Keratinocyte (primary cell): Measurements from ENCODE around the gene XIRP2. TPM values are rescaled to one million over a fixed set of nuclear protein-coding genes. Genes with fewer than 3 reads are reported as not detected.

Experiments
- DNase-seq: peaks from one replicate; pipeline ENCODE4 v3.0.0-alpha.2; 2011; ENCODE audit warnings: low read depth, missing footprints, low spot score
- FAIRE-seq: peaks from 2 replicates; lab custom pipeline; 2011; peaks lifted over from hg19 to GRCh38; lab: Jason Lieb, UNC
- H2AFZ ChIP-seq: 2 replicates; pipeline ENCODE4 v1.6.0; 2012; ENCODE audit warnings: low read length, control low read depth, inconsistent platforms; ENCODE audit not compliant: control insufficient read depth
- H3K27ac ChIP-seq: 2 replicates; pipeline ENCODE4 v1.5.1; 2011; ENCODE audit warnings: low read length; ENCODE audit not compliant: control insufficient read depth, insufficient read depth
- H3K27me3 ChIP-seq: 3 replicates; pipeline ENCODE4 v1.6.0; 2011; ENCODE audit warnings: low read length; ENCODE audit not compliant: control insufficient read depth, insufficient read depth; ENCODE audit errors: extremely low read depth
- H3K36me3 ChIP-seq, 2 experiments: 2 replicates in 1 of 2; 3 replicates in 1 of 2; pipeline ENCODE4 v1.5.1; 2011; ENCODE audit warnings: low read length in 2 of 2, mild to moderate bottlenecking in 1 of 2; ENCODE audit not compliant: control insufficient read depth in 2 of 2, insufficient read depth in 2 of 2; ENCODE audit errors: extremely low read depth in 1 of 2
- H3K4me1 ChIP-seq: 3 replicates; pipeline ENCODE4 v1.5.1; 2011; ENCODE audit warnings: low read length; ENCODE audit not compliant: control insufficient read depth, insufficient read depth; ENCODE audit errors: extremely low read depth
- H3K4me2 ChIP-seq: 3 replicates; pipeline ENCODE4 v1.6.0; 2011; ENCODE audit warnings: low read depth, low read length; ENCODE audit not compliant: control insufficient read depth, insufficient read depth; ENCODE audit errors: extremely low read depth
- H3K4me3 ChIP-seq, 3 experiments: fragments of 200-600 bp in 1 of 3; sonication (generic) in 1 of 3; 2 replicates in 2 of 3; 3 replicates in 1 of 3; pipeline ENCODE4 v1.5.1; 2011 to 2016; ENCODE audit warnings: low read length in 3 of 3, mild to moderate bottlenecking in 3 of 3, control low read depth in 2 of 3, inconsistent platforms in 1 of 3, low read depth in 1 of 3, mixed read lengths in 1 of 3, mixed run types in 1 of 3, moderate library complexity in 1 of 3; ENCODE audit not compliant: control insufficient read depth in 2 of 3, insufficient read depth in 2 of 3; ENCODE audit errors: extremely low read depth in 1 of 3
- H3K79me2 ChIP-seq: 2 replicates; pipeline ENCODE4 v1.6.0; 2012; ENCODE audit warnings: low read length; ENCODE audit not compliant: control insufficient read depth, insufficient read depth
- H3K9ac ChIP-seq: 3 replicates; pipeline ENCODE4 v1.6.0; 2011; ENCODE audit warnings: low read length; ENCODE audit not compliant: control insufficient read depth, insufficient read depth; ENCODE audit errors: extremely low read depth
- H3K9me1 ChIP-seq: 3 replicates; pipeline ENCODE4 v1.6.0; 2011; ENCODE audit warnings: low read length; ENCODE audit not compliant: control insufficient read depth, insufficient read depth; ENCODE audit errors: extremely low read depth
- H3K9me3 ChIP-seq: 2 replicates; pipeline ENCODE4 v1.5.1; 2012; ENCODE audit warnings: low read depth, low read length; ENCODE audit not compliant: control insufficient read depth
- H4K20me1 ChIP-seq: 3 replicates; pipeline ENCODE4 v1.6.0; 2011; ENCODE audit warnings: low read length; ENCODE audit not compliant: control insufficient read depth, insufficient read depth; ENCODE audit errors: extremely low read depth
- EZH2 ChIP-seq: IDR thresholded peaks from one replicate; pipeline ENCODE4 v1.6.1; 2012; ENCODE audit warnings: inconsistent platforms, mild to moderate bottlenecking, low read length, moderate library complexity
- dilution Hi-C: fragments of 300-500 bp; cut with MboI; formaldehyde crosslinking; loops from one replicate; pipeline ENCODE4 v1.7.0; 2020; ENCODE audit warnings: low sequenced_read_pairs; ENCODE audit not compliant: extremely low pct_ligation_motif_present
- polyA plus RNA-seq, 5 experiments: library from polyadenylated mRNA; depleted of rRNA in 3 of 5; stranded (reverse) in 3 of 5; stranded (forward) in 1 of 5; unstranded in 1 of 5; fragments of >200 nt; gene quantifications; 1 replicate in 1 of 5; 2 replicates in 3 of 5; 3 replicates in 1 of 5; pipeline versions ENCODE4 v1.2.1 to v1.2.3, GENCODE V29; 2011 to 2012; ENCODE audit warnings: missing spikeins in 2 of 5, low read depth in 1 of 5, low replicate concordance in 1 of 5
- TF ChIP-seq, protein P1 (sequence below), 3 experiments: IDR thresholded peaks in 1 of 3; conservative IDR thresholded peaks in 1 of 3; optimal IDR thresholded peaks in 1 of 3; 2 replicates in 2 of 3; 3 replicates in 1 of 3; pipeline versions ENCODE3 to v1.5.1; 2011; ENCODE audit warnings: low read length in 3 of 3, mild to moderate bottlenecking in 3 of 3, moderate library complexity in 2 of 3, control low read depth in 1 of 3, inconsistent platforms in 1 of 3; ENCODE audit not compliant: insufficient read depth in 2 of 3; ENCODE audit errors: extremely low read depth in 1 of 3

Gene XIRP2
- polyA plus RNA-seq, 1 donor (not counting 4 experiments of a cell fraction or from before 2014, with no cell fraction given): 0.01 TPM

DNA sequence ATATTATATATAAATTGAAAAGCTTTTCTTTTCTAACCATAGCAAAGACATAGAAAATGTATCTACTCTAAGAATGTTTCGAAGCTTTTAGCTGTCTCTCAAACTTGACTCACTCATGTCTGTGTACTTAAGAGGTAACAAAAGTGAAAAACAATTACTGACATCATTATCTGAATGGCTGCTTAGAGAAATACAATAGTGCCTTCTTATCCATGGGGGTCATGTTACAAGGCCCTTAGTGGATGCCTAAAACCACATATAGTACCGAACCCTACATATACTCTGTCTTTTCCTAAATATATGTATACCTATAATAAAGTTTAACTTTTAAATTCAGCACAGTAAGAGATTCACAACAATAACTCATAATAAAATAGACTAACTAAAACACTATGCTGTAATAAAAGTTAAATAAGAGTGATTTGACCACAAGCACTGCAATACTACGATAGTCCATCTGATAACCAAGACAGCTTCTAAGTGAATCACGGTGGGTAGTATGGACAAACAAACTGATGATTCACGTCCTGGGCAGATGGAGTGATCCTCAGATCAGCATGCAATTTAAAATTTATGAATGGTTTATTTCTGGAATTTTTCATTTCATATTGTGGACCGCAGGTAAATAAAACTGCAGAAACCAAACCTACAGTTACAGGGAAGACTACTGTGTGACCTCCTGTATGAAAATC, 246.2 kb downstream of the XIRP2 start:
- Histone ChIP-seq H3K9me3 (no peaks in the 10 kb centered on the region), H4K20me1 (no peaks in the 10 kb centered on the region), H3K4me1 (no peaks in the 10 kb centered on the region), H2AFZ (no peak overlapping the region), H3K36me3 (no peaks in the 10 kb centered on the region), H3K9ac (no peak overlapping the region), H3K79me2 (no peaks in the 10 kb centered on the region), H3K27me3 (no peaks in the 10 kb centered on the region), H3K27ac (no peak overlapping the region), H3K4me2 (no peak overlapping the region), H3K4me3 (no peak overlapping the region), H3K9me1 (no peaks in the 10 kb centered on the region)
- FAIRE-seq (peak; percentile 20), DNase-seq (no peak)
- dilution Hi-C loops: no loop called here
- TF ChIP-seq, protein P1, sequence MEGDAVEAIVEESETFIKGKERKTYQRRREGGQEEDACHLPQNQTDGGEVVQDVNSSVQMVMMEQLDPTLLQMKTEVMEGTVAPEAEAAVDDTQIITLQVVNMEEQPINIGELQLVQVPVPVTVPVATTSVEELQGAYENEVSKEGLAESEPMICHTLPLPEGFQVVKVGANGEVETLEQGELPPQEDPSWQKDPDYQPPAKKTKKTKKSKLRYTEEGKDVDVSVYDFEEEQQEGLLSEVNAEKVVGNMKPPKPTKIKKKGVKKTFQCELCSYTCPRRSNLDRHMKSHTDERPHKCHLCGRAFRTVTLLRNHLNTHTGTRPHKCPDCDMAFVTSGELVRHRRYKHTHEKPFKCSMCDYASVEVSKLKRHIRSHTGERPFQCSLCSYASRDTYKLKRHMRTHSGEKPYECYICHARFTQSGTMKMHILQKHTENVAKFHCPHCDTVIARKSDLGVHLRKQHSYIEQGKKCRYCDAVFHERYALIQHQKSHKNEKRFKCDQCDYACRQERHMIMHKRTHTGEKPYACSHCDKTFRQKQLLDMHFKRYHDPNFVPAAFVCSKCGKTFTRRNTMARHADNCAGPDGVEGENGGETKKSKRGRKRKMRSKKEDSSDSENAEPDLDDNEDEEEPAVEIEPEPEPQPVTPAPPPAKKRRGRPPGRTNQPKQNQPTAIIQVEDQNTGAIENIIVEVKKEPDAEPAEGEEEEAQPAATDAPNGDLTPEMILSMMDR (optimal IDR thresholded peaks at IDR 0.05 in 1 of 3, IDR thresholded peaks at IDR 0.05 in 1 of 3, conservative IDR thresholded peaks at IDR 0.05 in 1 of 3; ENCODE audit: extremely low read depth in 1 of 3, insufficient read depth in 2 of 3, low read length in 3 of 3): no peak
- no peak for TF ChIP-seq EZH2

DNA sequence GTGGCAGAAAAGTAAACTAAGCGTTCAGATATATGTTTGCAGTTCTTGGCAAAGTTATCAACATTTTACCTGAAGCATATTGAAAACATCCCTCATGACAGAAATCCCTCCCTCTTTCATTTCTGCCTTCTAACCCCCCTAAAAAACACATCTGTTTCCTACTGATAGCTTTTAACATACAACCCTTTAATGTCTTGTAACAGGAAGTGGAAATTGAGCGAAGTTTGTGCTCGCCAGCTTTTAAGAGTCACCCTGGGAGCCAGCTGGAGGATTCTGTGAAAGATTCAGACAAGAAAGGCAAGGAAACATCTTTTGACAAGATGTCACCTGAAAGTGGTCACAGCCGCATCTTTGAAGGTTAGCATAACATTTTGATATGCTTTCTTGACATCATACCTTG, 247.4 kb downstream of the XIRP2 start:
- Histone ChIP-seq H3K9ac (no peak overlapping the region), H3K36me3 (no peaks in the 10 kb centered on the region), H3K9me3 (no peaks in the 10 kb centered on the region), H3K9me1 (no peaks in the 10 kb centered on the region), H3K27me3 (no peaks in the 10 kb centered on the region), H3K79me2 (no peaks in the 10 kb centered on the region), H4K20me1 (no peaks in the 10 kb centered on the region), H3K4me1 (peaks cover 6% of the 10 kb centered on the region), H3K4me2 (no peak overlapping the region), H2AFZ (no peak overlapping the region), H3K4me3 (no peak overlapping the region), H3K27ac (no peak overlapping the region)
- dilution Hi-C loops: no loop called here
- TF ChIP-seq, protein P1 (optimal IDR thresholded peaks at IDR 0.05 in 1 of 3, IDR thresholded peaks at IDR 0.05 in 1 of 3, conservative IDR thresholded peaks at IDR 0.05 in 1 of 3; ENCODE audit: extremely low read depth in 1 of 3, insufficient read depth in 2 of 3, low read length in 3 of 3): no peak
- TF ChIP-seq EZH2: no peak
- DNase-seq (no peak), FAIRE-seq (no peak)
